GM19452 (cell line): Measurements from ENCODE around the gene FEM1C.
"Not testable (repeated sequence)": the region's sequence is repeated elsewhere in the genome, so short reads cannot be mapped to it uniquely, and the experiment has no call there.

Experiments used
- ATAC-seq: cut with Tn5 transposase; IDR thresholded peaks from one replicate; pipeline ENCODE4 v1.9.1; 2021; ENCODE audit not compliant: unreplicated experiment

The FEM1C gene

GRCh38 chr5:115479166-115479873 is 65.3 kb downstream of the FEM1C start:
- not testable (repeated sequence) for ATAC-seq

DNA sequence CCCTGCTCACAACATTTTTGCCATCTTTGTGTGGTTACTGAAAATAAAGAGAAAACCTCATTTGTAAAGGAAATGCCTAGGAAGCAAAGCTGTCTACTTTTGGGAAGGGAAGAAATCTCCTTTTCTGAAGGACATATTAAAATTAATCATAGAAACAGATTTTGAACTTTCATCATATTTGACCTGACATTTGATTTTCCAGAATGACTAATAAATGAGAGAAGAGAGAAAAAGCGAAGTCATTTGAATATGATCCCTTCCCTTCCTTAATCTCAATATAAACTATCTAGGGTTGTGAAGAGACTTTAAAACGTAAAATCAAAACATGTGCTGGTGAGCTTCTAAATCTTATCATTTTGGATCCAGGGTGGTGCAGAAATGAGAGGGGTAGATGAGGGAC is 66.3 kb downstream of the FEM1C start:
- ATAC-seq, result no peak

DNA sequence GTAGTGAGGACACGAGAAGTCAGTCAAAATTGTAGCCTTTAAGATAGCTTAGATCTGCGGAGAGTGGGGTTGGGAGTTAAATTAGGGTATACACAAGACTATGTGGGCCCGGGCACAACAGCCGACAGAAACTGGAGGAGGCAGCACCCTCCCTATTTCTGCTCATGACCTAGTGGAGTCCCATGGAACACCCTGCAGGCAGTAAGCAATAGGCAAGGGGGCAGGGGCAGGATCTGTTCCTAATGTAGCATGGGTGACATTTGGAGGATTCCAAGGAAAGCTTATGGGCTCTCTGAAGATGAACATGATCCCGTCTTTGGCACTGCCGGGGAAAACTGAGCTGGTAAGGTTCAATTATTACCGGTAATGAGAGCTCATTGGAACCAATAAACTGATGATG is 67.0 kb downstream of the FEM1C start:
- ATAC-seq, result no peak

- ATAC-seq, result no peak
Observed at GRCh38 chr5:115475788-115476187, 68.8 kb downstream of the FEM1C start.

DNA sequence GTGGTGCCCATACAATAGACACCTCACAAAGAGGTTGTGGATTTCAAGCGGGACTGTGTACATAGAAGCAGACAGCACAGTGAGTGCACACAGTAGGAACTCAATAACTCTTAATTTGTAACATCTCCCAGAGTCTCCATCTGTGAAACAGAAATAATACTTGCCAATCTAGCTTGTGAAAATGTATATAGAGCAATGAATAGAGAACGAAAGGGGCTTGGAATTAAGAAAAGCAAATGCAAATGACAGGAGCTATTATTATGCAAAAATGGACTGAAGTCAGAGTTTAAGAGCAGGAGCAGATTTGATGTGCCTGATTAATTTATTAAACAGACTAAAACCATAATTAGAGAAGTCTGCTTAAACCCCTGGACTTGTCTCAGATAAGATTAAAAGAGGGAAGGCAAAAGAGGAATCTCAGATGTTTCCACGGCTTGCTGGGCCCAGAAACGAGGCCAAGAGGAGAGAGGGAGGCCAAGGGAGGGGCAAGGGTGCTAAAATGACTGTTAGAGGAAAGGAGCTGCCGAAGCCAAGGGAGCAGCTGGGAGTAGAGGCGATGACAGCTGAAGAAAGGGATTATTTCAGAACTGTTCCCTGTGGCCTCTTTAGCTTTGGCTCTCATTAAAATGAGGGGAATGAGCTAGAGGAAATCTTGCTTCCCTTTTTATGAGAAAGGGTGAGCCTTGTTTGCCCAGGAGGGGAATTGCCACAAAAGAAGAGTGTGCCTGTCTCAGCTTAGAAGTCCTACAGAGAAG is 72.1 kb downstream of the FEM1C start:
- no peak for ATAC-seq

- no peak for ATAC-seq
Observed at GRCh38 chr5:115471345-115472063, 73.1 kb downstream of the FEM1C start.

DNA sequence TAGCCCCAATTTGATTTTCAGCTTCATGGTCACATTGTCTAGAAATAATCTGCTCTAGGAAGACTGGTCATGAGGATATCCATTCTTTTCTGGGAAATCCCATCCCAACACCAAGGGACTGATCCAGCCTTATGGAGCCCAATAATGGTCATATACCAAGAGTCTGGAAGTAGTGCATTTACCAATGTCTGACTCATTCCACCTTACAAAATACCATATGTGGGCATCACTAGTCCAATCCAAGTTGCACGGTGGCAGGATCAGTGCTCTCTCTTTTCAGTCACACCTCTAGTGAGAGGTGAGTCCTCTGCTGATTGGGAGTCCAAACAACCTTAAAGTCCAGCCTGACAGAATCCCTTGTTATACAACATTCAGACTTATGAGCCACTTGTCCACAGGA is 73.7 kb downstream of the FEM1C start:
- no peak for ATAC-seq
